AG04449 (cell line): ENCODE results near the gene NOB1.
"Not testable (repeated sequence)": the region's sequence is repeated elsewhere in the genome, so short reads cannot be mapped to it uniquely, and the experiment has no call there.

Source experiments
- CTCF ChIA-PET: fragments of 350-600 bp; formaldehyde crosslinking; extraction: SDS; loops from one replicate; lab custom pipeline; 2021; ENCODE audit warnings: antibody characterized with exemption; lab: Yijun Ruan, JAX
- POLR2A ChIA-PET: fragments of 400-600, 350-600 bp; formaldehyde crosslinking; extraction: SDS; loops from one replicate; lab custom pipeline; 2020; ENCODE audit warnings: antibody characterized with exemption, inconsistent platforms; lab: Yijun Ruan, JAX
- DNase-seq: peaks from one replicate; pipeline ENCODE4 v3.0.0-alpha.2; 2010; ENCODE audit warnings: low read depth, low spot score
- H3K4me3 ChIP-seq: 2 replicates; pipeline ENCODE4 v1.5.1; 2011; ENCODE audit warnings: low read depth, mild to moderate bottlenecking, control low read depth, low read length
- CTCF ChIP-seq: IDR thresholded peaks from one replicate; pipeline ENCODE4 v1.5.1; 2011; ENCODE audit warnings: mild to moderate bottlenecking, moderate library complexity, low read length, control low read depth, inconsistent platforms; ENCODE audit not compliant: insufficient read depth; ENCODE audit errors: missing control alignments

Gene NOB1

GRCh38 chr16:69767459-69768229, 12.9 kb upstream of the NOB1 start:
- DNase-seq: no peak
- TF ChIP-seq CTCF: no peak
- ChIA-PET POLR2A (no interaction called here), CTCF (interaction anchor here (1.4 to 6.2 kb wide), 4 partner anchors 12 to 163 kb away, joined by 3 to 28 read pairs (median 8); partner anchors contain the start of gene NOB1)
- no peak overlapping the region for H3K4me3 ChIP-seq

- ChIA-PET POLR2A (no interaction called here), CTCF (interaction anchor here (0.5 to 2.6 kb wide), 6 partner anchors 9 to 369 kb away, joined by 3 to 27 read pairs (median 4); partner anchors contain the start of gene NOB1)
- no peak for TF ChIP-seq CTCF
- H3K4me3 ChIP-seq: no peak overlapping the region
- no peak for DNase-seq
Measured at GRCh38 chr16:69763599-69763942, 8.8 kb upstream of the NOB1 start.

- H3K4me3 ChIP-seq: peak overlapping the region; percentile 89
- no peak for TF ChIP-seq CTCF
- no peak for DNase-seq
- ChIA-PET CTCF (interaction anchor here (0.5 to 2.6 kb wide), 8 partner anchors 9 to 367 kb away, joined by 3 to 27 read pairs (median 4); partner anchors contain the start of gene NOB1), POLR2A (interaction anchor here (1.2 kb wide), 1 partner anchor 8 kb away, joined by 3 read pairs; the partner anchor contains the start of gene NOB1)
Measured at GRCh38 chr16:69762814-69763598, 8.3 kb upstream of the NOB1 start.

- DNase-seq: no peak
- ChIA-PET POLR2A (interaction anchor here (1.2 kb wide), 1 partner anchor 7 kb away, joined by 3 read pairs; the partner anchor contains the start of gene NOB1), CTCF (interaction anchor here (0.7 to 2.6 kb wide), 9 partner anchors 8 to 366 kb away, joined by 3 to 27 read pairs (median 4); partner anchors contain the start of gene NOB1)
- H3K4me3 ChIP-seq: peak within 1 kb of the TSS; percentile 89
- no peak for TF ChIP-seq CTCF
Measured at GRCh38 chr16:69761983-69762813, 7.5 kb upstream of the NOB1 start, which contains the start of gene WWP2. WWP2 (plus strand) TSS chr16:69762332; CDS start chr16:69787011, 24,679 bp downstream.

GRCh38 chr16:69757375-69757774, 2.6 kb upstream of the NOB1 start:
- CTCF ChIA-PET: interaction anchor here (1.5 to 6.5 kb wide), 5 partner anchors 13 to 361 kb away, joined by 3 to 154 read pairs (median 6); no protein-coding TSS in a partner anchor
- POLR2A ChIA-PET, DNase-seq, H3K4me3 ChIP-seq: not testable (repeated sequence)

GRCh38 chr16:69756705-69757104, 2.0 kb upstream of the NOB1 start:
- CTCF ChIA-PET: interaction anchor here (0.8 to 6.5 kb wide), 6 partner anchors 14 to 360 kb away, joined by 3 to 154 read pairs (median 6); no protein-coding TSS in a partner anchor
- TF ChIP-seq CTCF: no peak
- POLR2A ChIA-PET: no interaction called here
- H3K4me3 ChIP-seq: no peak overlapping the region
- DNase-seq: no peak
